ENCODE measurements around the gene ZNF764.
"Not testable (repeated sequence)": the region's sequence is repeated elsewhere in the genome, so short reads cannot be mapped to it uniquely, and the experiment has no call there.

ZNF764 gene

DNA sequence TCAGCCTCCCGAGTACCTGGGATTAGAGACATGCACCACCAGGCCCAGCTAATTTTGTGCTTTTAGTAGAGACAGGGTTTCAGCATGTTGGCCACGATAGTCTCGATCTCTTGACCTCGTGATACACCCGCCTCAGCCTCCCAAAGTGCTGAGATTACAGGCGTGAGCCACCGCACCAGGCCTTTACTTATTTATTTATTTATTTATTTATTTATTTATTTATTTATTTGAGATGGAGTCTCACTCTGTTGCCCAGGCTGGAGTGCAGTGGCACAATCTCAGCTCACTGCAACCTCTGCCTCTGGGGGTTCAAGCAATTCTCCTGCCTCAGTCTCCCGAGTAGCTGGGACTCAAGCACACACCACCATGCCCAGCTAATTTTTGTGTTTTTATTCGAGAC is 32.7 kb upstream of the ZNF764 start:
- not testable (repeated sequence) for H3K27ac ChIP-seq (ENCODE audit: low read depth in 2 of 2, low read length in 2 of 2); H3K4me3 ChIP-seq (ENCODE audit: low read length in 2 of 2); H3K9me3 ChIP-seq (ENCODE audit: control insufficient read depth in 2 of 2, low read length in 2 of 2); H3K36me3 ChIP-seq (ENCODE audit: control insufficient read depth in 2 of 2, insufficient read depth in 2 of 2, low read length in 2 of 2); H3K4me1 ChIP-seq (ENCODE audit: control insufficient read depth in 2 of 2, insufficient read depth in 2 of 2, low read length in 2 of 2); H3K9ac ChIP-seq (ENCODE audit: low read depth in 1 of 2, low read length in 2 of 2); H3K27me3 ChIP-seq (ENCODE audit: control insufficient read depth in 2 of 2, insufficient read depth in 2 of 2, low read length in 2 of 2)

DNA sequence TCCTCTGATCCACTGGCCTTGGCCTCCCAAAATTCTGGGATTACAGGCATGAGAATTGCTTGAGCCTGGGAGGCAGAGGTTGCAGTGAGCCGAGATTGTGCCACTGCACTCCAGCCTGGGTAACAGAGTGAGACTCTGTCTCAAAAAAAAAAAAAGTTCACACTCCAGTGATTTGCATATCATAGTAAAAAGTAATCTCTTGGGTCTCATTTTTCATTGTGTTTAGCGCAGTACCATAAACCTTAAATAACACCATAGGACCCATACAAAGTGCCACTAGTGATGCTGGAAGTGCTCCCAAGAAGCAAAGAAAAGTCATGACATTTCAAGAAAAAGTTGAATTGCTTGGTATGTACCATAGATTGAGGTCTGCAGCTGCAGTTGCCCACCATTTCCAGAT is 31.4 kb upstream of the ZNF764 start:
- H3K9ac ChIP-seq (ENCODE audit: low read depth in 1 of 2, low read length in 2 of 2); H3K4me1 ChIP-seq (ENCODE audit: control insufficient read depth in 2 of 2, insufficient read depth in 2 of 2, low read length in 2 of 2); H3K27ac ChIP-seq (ENCODE audit: low read depth in 2 of 2, low read length in 2 of 2); H3K36me3 ChIP-seq (ENCODE audit: control insufficient read depth in 2 of 2, insufficient read depth in 2 of 2, low read length in 2 of 2); H3K9me3 ChIP-seq (ENCODE audit: control insufficient read depth in 2 of 2, low read length in 2 of 2); H3K4me3 ChIP-seq (ENCODE audit: low read length in 2 of 2); H3K27me3 ChIP-seq (ENCODE audit: control insufficient read depth in 2 of 2, insufficient read depth in 2 of 2, low read length in 2 of 2): not testable (repeated sequence)

DNA sequence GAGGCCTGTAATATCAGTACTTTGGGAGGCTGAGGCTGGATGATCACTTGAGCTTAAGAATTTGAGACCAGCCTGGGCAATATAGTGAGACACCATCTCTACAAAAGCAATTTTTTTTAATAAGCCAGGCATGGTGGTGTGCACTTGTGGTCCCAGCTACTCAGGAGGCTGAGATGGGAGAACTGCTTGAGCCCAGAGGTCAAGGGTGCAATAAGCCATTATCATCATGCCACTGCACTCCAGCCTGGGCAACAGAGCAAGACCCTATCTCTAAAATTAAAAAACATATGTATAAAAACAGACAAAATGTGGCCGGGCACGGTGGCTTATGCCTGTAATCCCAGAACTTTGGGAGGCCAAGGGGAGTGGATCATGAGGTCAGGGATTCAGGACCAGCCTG is 30.5 kb upstream of the ZNF764 start:
- Histone ChIP-seq H3K4me1 (ENCODE audit: control insufficient read depth in 2 of 2, insufficient read depth in 2 of 2, low read length in 2 of 2) (peaks cover 6 to 7% of the 10 kb centered on the region in 2 donors), H3K36me3 (ENCODE audit: control insufficient read depth in 2 of 2, insufficient read depth in 2 of 2, low read length in 2 of 2) (no peaks in the 10 kb centered on the region), H3K9ac (ENCODE audit: low read depth in 1 of 2, low read length in 2 of 2) (no peak overlapping the region), H3K4me3 (ENCODE audit: low read length in 2 of 2) (no peak overlapping the region), H3K9me3 (ENCODE audit: control insufficient read depth in 2 of 2, low read length in 2 of 2) (no peaks in the 10 kb centered on the region), H3K27me3 (ENCODE audit: control insufficient read depth in 2 of 2, insufficient read depth in 2 of 2, low read length in 2 of 2) (no peaks in the 10 kb centered on the region), H3K27ac (ENCODE audit: low read depth in 2 of 2, low read length in 2 of 2) (no peak overlapping the region)

DNA sequence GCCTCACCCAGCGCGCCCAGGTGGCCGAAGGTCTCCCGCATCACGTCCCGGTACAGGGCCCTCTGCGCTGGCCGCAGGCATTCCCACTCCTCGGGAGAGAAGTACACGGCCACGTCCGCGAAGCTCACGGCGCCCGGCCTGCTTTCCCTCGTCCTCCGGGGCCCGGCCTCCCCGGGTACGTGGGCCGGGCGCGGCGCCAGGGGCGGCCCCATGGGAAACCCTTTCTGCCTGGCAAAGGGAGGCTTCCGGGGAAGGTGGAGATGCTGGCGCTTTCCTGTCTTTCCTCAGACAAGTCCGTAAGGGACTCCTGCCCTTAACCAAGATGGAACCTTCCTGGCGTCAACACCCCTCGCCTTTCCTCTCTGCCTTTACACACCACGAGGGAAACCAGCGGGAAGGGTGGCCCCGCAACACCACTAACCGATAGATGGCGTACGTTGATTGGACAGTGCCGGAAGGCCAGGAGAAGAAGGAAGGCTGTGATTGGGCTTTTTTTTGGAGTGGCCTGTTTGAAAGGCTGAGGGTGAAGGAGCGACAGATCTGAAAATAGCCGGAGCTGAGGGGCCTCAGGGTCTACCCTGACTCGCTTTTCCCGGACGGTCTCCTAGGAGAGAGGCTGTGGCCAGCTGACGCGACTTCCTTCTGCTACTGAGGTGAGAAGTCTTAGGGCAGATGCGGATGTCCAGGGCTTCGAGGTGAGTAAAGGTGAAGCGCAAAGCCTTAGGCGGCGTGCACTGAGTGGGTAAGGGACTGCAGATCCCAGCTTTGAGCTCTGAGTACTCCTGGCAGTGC is 27.4 kb upstream of the ZNF764 start, which contains the start of gene ZNF785:
Gene ZNF785 (minus strand): TSS at position 298 of the 792 bp plus-strand sequence. CDS start 86 bp downstream, at position 212.
- Histone ChIP-seq H3K27ac (ENCODE audit: low read depth in 2 of 2, low read length in 2 of 2) (peak within 1 kb of the TSS; percentile 91 to 94), H3K9me3 (ENCODE audit: control insufficient read depth in 2 of 2, low read length in 2 of 2) (no peaks in the 10 kb centered on the region), H3K4me3 (ENCODE audit: low read length in 2 of 2) (peak within 1 kb of the TSS; percentile 83 to 92), H3K4me1 (ENCODE audit: control insufficient read depth in 2 of 2, insufficient read depth in 2 of 2, low read length in 2 of 2) (peaks cover 6 to 7% of the 10 kb centered on the region in 2 donors), H3K36me3 (ENCODE audit: control insufficient read depth in 2 of 2, insufficient read depth in 2 of 2, low read length in 2 of 2) (peaks cover 7 to 10% of the 10 kb centered on the region in 2 donors), H3K9ac (ENCODE audit: low read depth in 1 of 2, low read length in 2 of 2) (peak within 1 kb of the TSS; percentile 88 to 91), H3K27me3 (ENCODE audit: control insufficient read depth in 2 of 2, insufficient read depth in 2 of 2, low read length in 2 of 2) (no peaks in the 10 kb centered on the region)

DNA sequence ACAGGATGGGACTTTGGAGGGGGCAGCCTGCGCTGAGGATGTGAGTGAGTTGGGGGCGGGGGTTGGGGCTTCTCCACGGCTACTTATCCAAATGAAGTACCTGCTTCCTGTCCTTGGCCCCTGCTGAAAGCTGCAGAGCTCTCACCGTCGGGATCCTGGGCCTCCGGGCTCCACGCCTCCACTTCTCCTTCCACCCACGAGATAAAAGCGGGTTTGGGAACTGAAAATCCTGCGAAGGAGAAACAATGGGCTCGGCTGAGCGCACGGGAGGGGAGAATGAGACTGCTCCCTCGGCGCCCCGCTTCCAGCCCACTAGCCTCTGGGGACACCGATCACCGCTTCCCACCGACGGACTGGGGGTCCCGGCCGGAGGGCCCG is 26.8 kb upstream of the ZNF764 start:
- no peaks in the 10 kb centered on the region for H3K9me3 ChIP-seq (ENCODE audit: control insufficient read depth in 2 of 2, low read length in 2 of 2)
- H3K4me1 ChIP-seq (ENCODE audit: control insufficient read depth in 2 of 2, insufficient read depth in 2 of 2, low read length in 2 of 2): peaks cover 5 to 6% of the 10 kb centered on the region in 2 donors
- peak overlapping the region; percentile 83 to 92 for H3K4me3 ChIP-seq (ENCODE audit: low read length in 2 of 2)
- no peaks in the 10 kb centered on the region for H3K27me3 ChIP-seq (ENCODE audit: control insufficient read depth in 2 of 2, insufficient read depth in 2 of 2, low read length in 2 of 2)
- H3K36me3 ChIP-seq (ENCODE audit: control insufficient read depth in 2 of 2, insufficient read depth in 2 of 2, low read length in 2 of 2): peaks cover 7 to 10% of the 10 kb centered on the region in 2 donors
- H3K9ac ChIP-seq (ENCODE audit: low read depth in 1 of 2, low read length in 2 of 2): peak overlapping the region; percentile 88 to 91
- peak overlapping the region; percentile 91 to 94 for H3K27ac ChIP-seq (ENCODE audit: low read depth in 2 of 2, low read length in 2 of 2)

DNA sequence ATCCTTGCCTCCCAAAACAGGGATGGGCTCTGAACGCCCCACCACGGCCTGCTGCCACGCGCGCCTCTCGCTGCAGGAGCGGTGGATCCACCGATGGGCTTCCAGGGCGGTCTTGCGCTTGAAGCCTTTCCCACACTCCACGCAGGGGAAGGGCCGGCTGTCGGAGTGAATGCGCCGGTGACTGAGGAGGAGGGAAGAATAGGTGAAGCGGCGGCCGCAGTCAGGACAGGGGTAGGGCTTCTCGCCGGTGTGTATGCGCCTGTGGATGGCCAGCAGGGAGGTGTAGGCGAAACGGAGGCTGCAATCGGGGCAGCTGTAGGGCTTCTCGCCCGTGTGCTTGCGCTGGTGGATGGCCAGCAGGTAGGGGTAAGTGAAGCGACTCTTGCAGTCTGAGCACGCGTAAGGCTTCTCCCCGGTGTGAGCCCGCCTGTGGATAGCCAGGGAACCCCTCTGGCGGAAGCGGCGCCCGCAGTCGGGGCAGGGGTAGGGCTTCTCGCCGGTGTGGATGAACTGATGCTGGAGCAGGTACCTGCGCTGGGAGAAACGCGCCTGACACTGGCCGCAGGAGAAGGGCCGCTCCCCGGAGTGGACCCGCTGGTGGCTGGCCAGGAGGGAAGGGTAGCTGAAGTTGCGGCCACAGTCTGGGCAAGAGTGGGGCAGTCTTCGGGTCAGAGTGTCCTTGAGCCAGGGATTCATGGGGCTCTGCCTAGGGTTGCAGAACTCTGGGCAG is 24.6 kb upstream of the ZNF764 start:
- Histone ChIP-seq H3K4me3 (ENCODE audit: low read length in 2 of 2) (no peak overlapping the region), H3K9me3 (ENCODE audit: control insufficient read depth in 2 of 2, low read length in 2 of 2) (no peaks in the 10 kb centered on the region), H3K4me1 (ENCODE audit: control insufficient read depth in 2 of 2, insufficient read depth in 2 of 2, low read length in 2 of 2) (peaks cover 5 to 6% of the 10 kb centered on the region in 2 donors), H3K9ac (ENCODE audit: low read depth in 1 of 2, low read length in 2 of 2) (no peak overlapping the region), H3K36me3 (ENCODE audit: control insufficient read depth in 2 of 2, insufficient read depth in 2 of 2, low read length in 2 of 2) (peaks cover 11 to 15% of the 10 kb centered on the region in 2 donors), H3K27me3 (ENCODE audit: control insufficient read depth in 2 of 2, insufficient read depth in 2 of 2, low read length in 2 of 2) (no peaks in the 10 kb centered on the region), H3K27ac (ENCODE audit: low read depth in 2 of 2, low read length in 2 of 2) (no peak overlapping the region)

DNA sequence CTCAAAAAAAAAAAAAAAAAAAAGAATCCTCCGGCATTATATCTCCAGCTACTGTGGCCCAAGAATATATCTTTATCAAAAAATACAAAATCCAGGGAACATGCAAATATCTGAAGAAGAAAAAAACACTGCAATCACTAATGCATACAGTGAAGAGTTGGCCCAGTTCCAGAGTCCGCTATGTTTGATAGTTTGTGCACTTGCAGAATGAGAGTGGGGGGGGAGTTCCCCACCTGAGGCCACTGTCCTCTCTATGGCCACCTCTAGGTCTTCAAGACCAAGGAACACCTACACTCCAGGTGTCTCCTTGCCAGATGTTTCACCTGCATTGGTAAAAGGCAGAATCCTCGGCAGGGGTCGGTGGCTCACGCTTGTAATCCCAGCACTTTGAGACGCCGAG is 23.3 kb upstream of the ZNF764 start:
- Histone ChIP-seq H3K27ac (ENCODE audit: low read depth in 2 of 2, low read length in 2 of 2) (no peak overlapping the region), H3K4me3 (ENCODE audit: low read length in 2 of 2) (no peak overlapping the region), H3K9me3 (ENCODE audit: control insufficient read depth in 2 of 2, low read length in 2 of 2) (no peaks in the 10 kb centered on the region), H3K27me3 (ENCODE audit: control insufficient read depth in 2 of 2, insufficient read depth in 2 of 2, low read length in 2 of 2) (no peaks in the 10 kb centered on the region), H3K36me3 (ENCODE audit: control insufficient read depth in 2 of 2, insufficient read depth in 2 of 2, low read length in 2 of 2) (peaks cover 11 to 15% of the 10 kb centered on the region in 2 donors), H3K9ac (ENCODE audit: low read depth in 1 of 2, low read length in 2 of 2) (peak overlapping the region in 1 of 2 donors; percentile 14), H3K4me1 (ENCODE audit: control insufficient read depth in 2 of 2, insufficient read depth in 2 of 2, low read length in 2 of 2) (peaks cover 4 to 5% of the 10 kb centered on the region in 2 donors)

DNA sequence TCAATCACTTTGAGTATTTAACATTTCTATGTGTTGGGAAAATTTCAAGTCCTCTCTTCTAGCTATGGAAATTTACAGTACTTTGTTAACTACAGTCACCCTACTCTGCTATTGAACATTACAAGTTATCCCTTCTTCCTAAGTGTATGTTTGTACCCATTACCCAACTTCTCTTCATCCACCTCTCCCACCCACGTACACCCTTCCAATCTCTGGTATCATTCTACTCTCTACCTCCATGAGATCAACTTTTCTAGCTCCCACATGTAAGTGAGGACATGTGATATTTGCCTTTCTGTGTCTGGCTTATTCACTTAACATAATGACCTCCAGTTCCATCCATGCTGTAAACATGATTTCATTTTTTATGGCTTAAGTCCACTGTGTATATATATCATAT is 16.5 kb upstream of the ZNF764 start:
- H3K36me3 ChIP-seq (ENCODE audit: control insufficient read depth in 2 of 2, insufficient read depth in 2 of 2, low read length in 2 of 2): peaks cover 3 to 5% of the 10 kb centered on the region in 2 donors
- H3K27ac ChIP-seq (ENCODE audit: low read depth in 2 of 2, low read length in 2 of 2): no peak overlapping the region
- peaks cover 8 to 20% of the 10 kb centered on the region in 2 donors for H3K4me1 ChIP-seq (ENCODE audit: control insufficient read depth in 2 of 2, insufficient read depth in 2 of 2, low read length in 2 of 2)
- no peak overlapping the region for H3K9ac ChIP-seq (ENCODE audit: low read depth in 1 of 2, low read length in 2 of 2)
- H3K4me3 ChIP-seq (ENCODE audit: low read length in 2 of 2): no peak overlapping the region
- no peaks in the 10 kb centered on the region for H3K27me3 ChIP-seq (ENCODE audit: control insufficient read depth in 2 of 2, insufficient read depth in 2 of 2, low read length in 2 of 2)
- no peaks in the 10 kb centered on the region for H3K9me3 ChIP-seq (ENCODE audit: control insufficient read depth in 2 of 2, low read length in 2 of 2)

DNA sequence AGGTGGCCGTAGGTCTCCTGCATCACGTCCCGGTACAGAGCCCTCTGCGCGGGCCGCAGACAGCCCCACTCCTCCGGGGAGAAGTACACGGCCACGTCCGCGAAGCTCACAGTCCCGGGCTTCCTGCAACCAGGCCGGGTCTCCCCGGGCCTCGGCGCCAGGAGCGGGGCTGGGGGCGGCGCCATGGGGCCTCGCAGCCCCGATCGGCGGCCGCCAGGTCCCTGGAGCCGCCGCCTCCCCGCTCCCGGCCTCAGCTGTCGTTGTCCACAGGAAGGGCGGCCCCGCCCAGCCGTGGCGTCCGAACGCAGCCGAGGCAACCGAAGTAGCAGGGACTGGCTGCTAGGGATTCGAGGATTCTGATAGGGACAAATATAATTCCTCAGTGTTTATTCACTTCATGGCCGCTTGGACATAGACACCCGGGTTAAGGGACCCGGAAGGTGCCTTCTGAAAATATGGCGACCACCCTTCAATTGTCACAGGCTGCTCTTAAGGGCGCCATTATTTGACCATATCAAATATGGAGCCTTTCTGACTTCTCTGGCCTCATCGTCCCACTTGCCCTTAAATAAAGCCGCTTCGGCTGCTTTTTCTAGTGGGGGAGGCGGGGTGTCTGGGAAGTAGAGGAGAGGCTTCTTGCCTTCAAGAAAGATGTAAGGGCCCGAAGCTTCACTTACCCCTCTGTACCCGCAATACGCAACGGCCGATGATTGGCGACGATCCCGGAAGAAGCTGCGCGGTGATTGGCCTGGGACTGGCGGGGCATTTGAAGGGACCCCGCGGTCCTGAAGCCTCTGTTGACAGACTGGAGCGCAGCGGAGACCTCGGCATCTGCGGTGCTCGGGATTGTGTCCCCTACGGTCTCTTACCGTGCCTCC is 13.5 kb upstream of the ZNF764 start, which contains the start of gene ZNF688:
Gene ZNF688 (minus strand): TSS at position 270 of the 878 bp plus-strand sequence. CDS start 85 bp downstream, at position 185.
- H3K4me1 ChIP-seq (ENCODE audit: control insufficient read depth in 2 of 2, insufficient read depth in 2 of 2, low read length in 2 of 2): peaks cover 8 to 28% of the 10 kb centered on the region in 2 donors
- H3K27ac ChIP-seq (ENCODE audit: low read depth in 2 of 2, low read length in 2 of 2): peak within 1 kb of the TSS; percentile 96 to 97
- H3K9me3 ChIP-seq (ENCODE audit: control insufficient read depth in 2 of 2, low read length in 2 of 2): no peaks in the 10 kb centered on the region
- H3K4me3 ChIP-seq (ENCODE audit: low read length in 2 of 2): peak within 1 kb of the TSS; percentile 70 to 91
- H3K36me3 ChIP-seq (ENCODE audit: control insufficient read depth in 2 of 2, insufficient read depth in 2 of 2, low read length in 2 of 2): no peaks in the 10 kb centered on the region
- no peaks in the 10 kb centered on the region for H3K27me3 ChIP-seq (ENCODE audit: control insufficient read depth in 2 of 2, insufficient read depth in 2 of 2, low read length in 2 of 2)
- H3K9ac ChIP-seq (ENCODE audit: low read depth in 1 of 2, low read length in 2 of 2): peak within 1 kb of the TSS; percentile 83 to 94

Data from mucosa of rectum (tissue), 2 donors.